Panc1 (cell line): ENCODE data around the gene FAM83G.

Experiments
- SIN3A ChIP-seq: IDR thresholded peaks from 2 replicates; pipeline ENCODE4 v1.6.1; 2012; ENCODE audit warnings: low read depth, mild to moderate bottlenecking, low read length, moderate library complexity, borderline replicate concordance; ENCODE audit not compliant: insufficient read depth
- TCF7L2 ChIP-seq: IDR thresholded peaks from 2 replicates; pipeline ENCODE4 v1.6.1; 2011; ENCODE audit warnings: mild to moderate bottlenecking, low read depth, low read length, inconsistent platforms
- TF ChIP-seq, protein P1 (sequence below): fragments of 450-650 bp; IDR thresholded peaks from 2 replicates; pipeline ENCODE4 v1.5.1; 2017; ENCODE audit warnings: mild to moderate bottlenecking
- TF ChIP-seq, protein P2 (sequence below), 2 experiments: IDR thresholded peaks; 2 replicates each; pipeline ENCODE4 v1.6.1; 2011 to 2012; ENCODE audit warnings: low read depth in 2 of 2, control low read depth in 1 of 2, low read length in 1 of 2, mild to moderate bottlenecking in 1 of 2, moderate library complexity in 1 of 2; ENCODE audit not compliant: insufficient read depth in 1 of 2

DNA sequence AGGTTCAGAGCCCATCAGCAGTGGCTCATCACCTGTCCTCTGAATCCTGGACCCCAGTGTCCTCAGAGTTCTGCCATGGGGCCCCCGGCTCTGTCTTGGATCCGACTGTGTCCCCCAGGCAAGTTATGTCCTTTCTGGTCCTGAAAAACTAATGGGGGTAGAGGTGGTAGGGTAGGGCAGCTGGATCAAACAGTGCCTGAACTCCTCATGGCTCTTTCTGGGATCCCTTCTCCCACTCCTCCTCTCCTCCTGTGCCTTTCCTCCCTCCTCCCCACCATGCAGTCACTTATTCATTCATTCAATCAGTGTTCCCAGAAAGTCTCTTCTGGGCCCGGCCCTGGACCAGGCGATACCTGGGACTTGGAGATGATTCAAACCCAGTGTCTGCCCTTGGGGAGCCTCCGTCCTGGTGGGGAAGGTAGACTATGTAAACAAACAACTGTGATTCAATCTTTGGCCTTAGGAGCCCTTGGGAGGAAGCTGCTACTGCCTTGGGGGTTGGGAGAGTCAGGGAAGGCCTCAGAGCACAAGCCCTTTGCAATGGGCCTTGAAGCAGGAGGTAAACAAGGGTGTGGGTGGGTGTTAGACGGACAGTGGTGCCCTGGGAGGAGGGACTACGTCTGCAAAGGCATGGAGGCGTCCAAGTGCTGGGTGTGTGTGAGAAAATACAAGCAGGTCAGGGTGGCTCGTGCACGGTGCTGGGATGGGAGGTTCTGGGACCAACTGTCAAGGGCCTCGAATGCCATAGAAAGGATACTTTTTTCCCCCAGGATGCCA lies 6.4 kb upstream of the FAM83G start:
- TF ChIP-seq, protein P1, sequence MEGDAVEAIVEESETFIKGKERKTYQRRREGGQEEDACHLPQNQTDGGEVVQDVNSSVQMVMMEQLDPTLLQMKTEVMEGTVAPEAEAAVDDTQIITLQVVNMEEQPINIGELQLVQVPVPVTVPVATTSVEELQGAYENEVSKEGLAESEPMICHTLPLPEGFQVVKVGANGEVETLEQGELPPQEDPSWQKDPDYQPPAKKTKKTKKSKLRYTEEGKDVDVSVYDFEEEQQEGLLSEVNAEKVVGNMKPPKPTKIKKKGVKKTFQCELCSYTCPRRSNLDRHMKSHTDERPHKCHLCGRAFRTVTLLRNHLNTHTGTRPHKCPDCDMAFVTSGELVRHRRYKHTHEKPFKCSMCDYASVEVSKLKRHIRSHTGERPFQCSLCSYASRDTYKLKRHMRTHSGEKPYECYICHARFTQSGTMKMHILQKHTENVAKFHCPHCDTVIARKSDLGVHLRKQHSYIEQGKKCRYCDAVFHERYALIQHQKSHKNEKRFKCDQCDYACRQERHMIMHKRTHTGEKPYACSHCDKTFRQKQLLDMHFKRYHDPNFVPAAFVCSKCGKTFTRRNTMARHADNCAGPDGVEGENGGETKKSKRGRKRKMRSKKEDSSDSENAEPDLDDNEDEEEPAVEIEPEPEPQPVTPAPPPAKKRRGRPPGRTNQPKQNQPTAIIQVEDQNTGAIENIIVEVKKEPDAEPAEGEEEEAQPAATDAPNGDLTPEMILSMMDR = no peak
- TF ChIP-seq TCF7L2 (no peak), SIN3A (no peak)
- TF ChIP-seq, protein P2, sequence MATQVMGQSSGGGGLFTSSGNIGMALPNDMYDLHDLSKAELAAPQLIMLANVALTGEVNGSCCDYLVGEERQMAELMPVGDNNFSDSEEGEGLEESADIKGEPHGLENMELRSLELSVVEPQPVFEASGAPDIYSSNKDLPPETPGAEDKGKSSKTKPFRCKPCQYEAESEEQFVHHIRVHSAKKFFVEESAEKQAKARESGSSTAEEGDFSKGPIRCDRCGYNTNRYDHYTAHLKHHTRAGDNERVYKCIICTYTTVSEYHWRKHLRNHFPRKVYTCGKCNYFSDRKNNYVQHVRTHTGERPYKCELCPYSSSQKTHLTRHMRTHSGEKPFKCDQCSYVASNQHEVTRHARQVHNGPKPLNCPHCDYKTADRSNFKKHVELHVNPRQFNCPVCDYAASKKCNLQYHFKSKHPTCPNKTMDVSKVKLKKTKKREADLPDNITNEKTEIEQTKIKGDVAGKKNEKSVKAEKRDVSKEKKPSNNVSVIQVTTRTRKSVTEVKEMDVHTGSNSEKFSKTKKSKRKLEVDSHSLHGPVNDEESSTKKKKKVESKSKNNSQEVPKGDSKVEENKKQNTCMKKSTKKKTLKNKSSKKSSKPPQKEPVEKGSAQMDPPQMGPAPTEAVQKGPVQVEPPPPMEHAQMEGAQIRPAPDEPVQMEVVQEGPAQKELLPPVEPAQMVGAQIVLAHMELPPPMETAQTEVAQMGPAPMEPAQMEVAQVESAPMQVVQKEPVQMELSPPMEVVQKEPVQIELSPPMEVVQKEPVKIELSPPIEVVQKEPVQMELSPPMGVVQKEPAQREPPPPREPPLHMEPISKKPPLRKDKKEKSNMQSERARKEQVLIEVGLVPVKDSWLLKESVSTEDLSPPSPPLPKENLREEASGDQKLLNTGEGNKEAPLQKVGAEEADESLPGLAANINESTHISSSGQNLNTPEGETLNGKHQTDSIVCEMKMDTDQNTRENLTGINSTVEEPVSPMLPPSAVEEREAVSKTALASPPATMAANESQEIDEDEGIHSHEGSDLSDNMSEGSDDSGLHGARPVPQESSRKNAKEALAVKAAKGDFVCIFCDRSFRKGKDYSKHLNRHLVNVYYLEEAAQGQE (IDR thresholded peaks at IDR 0.05; ENCODE audit: insufficient read depth in 1 of 2, low read depth in 2 of 2, low read length in 1 of 2) = no peak
